Caki2 (cell line): ENCODE results near the gene PTPRN2. TPM values are rescaled to one million over a fixed set of nuclear protein-coding genes. Genes with fewer than 3 reads are reported as not detected.

Source experiments
- DNase-seq: peaks from one replicate; pipeline ENCODE4 v3.0.0-alpha.2; 2015; ENCODE audit warnings: low read depth
- in situ Hi-C: cut with HindIII; loops from 2 replicates; pipeline ENCODE4 v1.10.0; 2016; ENCODE audit warnings: low sequenced_read_pairs, low pct_unique_long_range_greater_than_20kb, mixed read lengths
- total RNA-seq: library from RNA; depleted of rRNA; stranded (reverse); fragments of >200 nt; shearing (Covaris generic); gene quantifications from 2 replicates; pipeline ENCODE4 v1.2.3, GENCODE V29; 2014; ENCODE audit warnings: low replicate concordance

PTPRN2 gene
- total RNA-seq, 1 experiment from 2014 or later = 0.88 TPM

GRCh38 chr7:157622408-157623205 lies 965.0 kb downstream of the PTPRN2 start:
- DNase-seq = no peak
- in situ Hi-C loops = no loop called here

DNA sequence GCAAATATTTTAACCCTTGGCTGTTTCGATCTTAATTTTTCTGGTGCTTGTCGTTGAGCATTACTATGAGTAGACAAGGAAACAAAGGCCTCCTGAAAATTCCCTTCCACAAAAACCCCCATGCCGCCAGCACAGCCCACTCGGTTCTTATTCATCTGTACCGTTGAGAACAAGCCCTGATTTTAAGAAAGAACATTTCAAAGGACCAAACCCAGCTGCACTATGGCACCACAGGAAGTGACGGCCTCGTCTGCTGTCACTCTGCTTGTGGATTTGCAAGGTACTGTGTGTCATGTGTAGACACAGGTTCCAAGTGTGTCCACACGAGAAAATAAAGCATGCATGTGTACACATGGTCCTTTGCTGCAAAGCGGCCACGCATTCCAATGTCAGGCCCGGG lies 965.6 kb downstream of the PTPRN2 start:
- DNase-seq = no peak
- in situ Hi-C loops = no loop called here

- in situ Hi-C loops = no loop called here
- DNase-seq = no peak
Observed at GRCh38 chr7:157621131-157621681, 966.4 kb downstream of the PTPRN2 start.

- in situ Hi-C loops = no loop called here
- no peak for DNase-seq
Observed at GRCh38 chr7:157620616-157621015, 967.0 kb downstream of the PTPRN2 start.

DNA sequence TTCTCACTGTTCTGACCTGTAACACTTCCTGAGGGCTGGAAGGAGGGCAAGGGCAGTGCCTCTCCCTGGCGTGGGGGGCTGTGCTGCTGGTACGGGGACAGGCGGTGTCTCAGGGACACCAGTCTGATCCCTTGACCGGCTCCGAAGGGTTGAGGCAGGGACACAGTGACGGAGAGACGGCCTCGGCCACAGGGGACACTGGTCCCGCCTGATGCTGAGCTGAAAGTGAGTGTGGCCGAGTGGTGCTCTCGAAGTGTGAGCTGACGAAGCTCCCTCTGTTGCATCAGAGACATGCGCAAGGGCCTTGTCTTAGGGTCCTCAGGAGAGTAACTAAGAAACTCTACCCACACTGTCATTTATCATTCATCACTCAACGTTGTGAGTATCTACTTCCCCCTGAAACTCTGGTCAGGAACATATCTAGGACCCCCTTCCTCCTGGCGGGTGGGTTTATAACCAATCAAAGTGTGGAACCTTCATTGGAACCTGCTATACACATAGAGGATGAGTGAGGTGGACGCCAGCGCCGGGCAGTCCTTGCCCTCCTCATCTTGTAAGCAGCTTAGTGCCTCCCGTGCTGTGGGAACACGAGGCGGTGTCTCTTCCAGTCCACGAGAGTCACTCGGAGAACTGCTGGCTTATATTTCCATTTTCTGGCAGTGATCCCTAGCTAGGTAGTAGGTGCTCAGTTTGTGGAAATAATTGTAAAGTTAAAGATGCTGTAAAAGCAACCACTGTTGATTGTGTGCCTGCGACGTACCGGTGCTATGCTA lies 967.7 kb downstream of the PTPRN2 start:
- DNase-seq = no peak
- in situ Hi-C loops = no loop called here

DNA sequence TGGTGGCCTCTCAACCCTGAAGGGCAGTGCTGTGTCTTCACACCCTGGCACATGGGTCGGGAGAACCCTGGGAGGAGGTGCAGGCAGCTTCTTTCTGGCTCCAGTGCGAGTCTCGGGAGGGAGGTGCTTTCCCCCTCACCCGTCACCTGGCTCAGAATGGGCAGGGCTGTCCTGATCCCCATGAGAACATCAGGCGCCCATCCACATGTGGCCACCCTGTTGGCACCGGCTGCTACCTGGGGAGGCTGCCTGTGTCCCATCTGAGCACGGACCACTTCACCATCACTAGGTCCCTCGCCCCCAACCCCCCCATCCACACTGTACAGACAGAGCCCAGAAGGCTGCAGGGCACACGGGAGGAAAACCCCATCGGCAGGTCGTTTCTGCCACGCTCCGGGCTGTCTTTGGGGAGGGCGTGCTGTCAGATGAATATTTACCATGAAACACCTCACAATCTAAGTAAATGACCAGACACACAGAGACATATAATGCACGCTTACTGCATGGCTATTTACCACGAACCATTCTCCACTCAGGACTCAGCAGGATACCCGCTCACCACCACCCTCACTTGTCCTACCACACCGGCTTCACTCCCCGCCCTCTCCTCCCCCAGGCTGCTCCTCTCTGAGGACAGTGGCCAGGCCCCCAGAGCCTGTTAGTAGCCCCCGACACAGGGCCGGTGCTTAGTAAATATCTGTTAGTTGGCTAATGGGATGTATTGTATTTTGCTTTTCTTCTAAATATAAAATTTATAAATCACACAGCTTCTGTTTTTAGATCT lies 968.6 kb downstream of the PTPRN2 start:
- DNase-seq = no peak
- in situ Hi-C loops = no loop called here

DNA sequence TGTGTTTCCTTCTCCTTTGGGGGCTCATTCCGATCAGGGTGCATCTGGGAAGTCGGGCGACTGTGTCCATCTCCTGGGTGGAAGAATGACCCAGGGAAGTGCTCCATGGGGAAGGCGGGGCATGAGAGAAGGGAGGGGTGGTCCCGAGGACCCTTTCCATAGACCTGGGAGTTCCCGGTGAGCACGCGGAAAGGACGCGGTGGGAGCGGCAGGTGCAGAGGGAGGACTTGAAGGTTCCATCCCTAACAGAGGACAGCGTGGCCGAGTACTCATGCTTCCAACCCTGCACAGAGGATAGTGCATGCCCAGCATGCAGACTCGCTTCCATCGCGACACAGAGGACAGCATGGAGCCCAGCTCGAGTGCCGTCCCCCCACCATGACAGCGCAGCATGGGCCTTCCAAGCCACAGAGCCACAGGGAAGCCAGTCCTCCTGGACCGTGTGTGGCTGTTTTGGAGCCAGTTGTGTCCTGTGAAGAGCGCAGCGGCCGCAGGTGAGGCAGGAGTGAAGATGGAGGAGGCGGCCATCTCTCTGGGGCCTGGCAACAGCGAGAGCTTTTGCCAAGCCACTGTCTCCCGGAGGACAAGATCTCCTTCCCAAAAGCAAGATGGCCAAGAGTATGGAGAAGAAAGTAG lies 969.4 kb downstream of the PTPRN2 start:
- no peak for DNase-seq
- in situ Hi-C loops = no loop called here

DNA sequence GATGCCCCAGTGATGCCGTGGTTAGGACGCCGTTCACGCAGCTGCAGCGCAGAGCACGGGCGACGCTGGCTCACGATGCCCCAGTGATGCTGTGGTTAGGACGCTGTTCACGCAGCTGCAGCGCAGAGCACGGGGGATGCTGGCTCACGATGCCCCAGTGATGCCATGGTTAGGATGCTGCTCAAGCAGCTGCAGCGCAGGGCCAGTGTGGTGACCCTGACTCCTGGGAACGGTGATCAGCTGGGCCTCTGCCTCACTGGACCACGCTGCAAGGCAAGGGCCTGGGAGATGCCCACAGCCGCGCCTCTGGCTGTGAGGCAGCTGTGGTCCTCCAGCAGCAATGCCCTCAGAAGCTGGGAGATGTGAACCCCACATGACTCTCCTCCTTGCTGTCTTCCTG lies 970.2 kb downstream of the PTPRN2 start:
- DNase-seq = no peak
- in situ Hi-C loops = no loop called here

DNA sequence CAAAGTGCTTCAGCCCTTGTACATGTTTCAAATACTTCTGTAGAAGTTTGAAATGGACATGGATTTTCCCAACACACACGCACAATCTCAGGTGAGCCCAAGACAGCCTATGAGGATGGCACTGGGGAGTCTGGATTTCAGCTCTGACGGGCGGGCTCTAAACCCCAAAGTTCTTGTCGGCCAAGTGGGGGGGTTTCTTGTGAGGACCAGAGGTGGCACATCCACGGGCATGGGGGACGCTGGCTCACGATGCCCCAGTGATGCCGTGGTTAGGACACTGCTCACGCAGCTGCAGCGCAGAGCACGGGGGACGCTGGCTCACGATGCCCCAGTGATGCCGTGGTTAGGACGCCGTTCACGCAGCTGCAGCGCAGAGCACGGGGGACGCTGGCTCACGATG lies 970.7 kb downstream of the PTPRN2 start:
- in situ Hi-C loops = no loop called here
- DNase-seq = no peak

DNA sequence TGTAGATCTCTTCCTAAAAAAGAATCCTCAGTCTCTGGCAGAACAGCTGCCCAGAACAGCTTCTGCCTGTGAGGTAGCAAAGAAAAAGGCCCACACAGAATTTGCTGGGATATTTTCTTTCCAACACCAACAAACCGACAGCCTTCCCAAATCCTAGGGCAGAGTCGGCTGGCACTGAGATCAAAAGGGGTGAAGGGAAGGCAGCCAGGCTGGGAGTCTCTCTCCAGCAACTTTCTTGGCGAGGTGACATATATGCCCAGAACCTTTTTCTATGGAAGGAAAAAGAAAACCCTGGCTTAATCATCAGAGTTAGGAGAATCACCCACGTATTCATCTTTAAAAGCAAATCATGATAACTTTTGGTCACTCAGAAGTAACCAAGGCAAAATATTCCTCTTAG lies 971.2 kb downstream of the PTPRN2 start:
- in situ Hi-C loops = no loop called here
- DNase-seq = no peak

GRCh38 chr7:157615852-157616251 lies 971.8 kb downstream of the PTPRN2 start:
- in situ Hi-C loops = no loop called here
- no peak for DNase-seq

GRCh38 chr7:157615101-157615817 lies 972.4 kb downstream of the PTPRN2 start:
- no peak for DNase-seq
- in situ Hi-C loops = no loop called here

DNA sequence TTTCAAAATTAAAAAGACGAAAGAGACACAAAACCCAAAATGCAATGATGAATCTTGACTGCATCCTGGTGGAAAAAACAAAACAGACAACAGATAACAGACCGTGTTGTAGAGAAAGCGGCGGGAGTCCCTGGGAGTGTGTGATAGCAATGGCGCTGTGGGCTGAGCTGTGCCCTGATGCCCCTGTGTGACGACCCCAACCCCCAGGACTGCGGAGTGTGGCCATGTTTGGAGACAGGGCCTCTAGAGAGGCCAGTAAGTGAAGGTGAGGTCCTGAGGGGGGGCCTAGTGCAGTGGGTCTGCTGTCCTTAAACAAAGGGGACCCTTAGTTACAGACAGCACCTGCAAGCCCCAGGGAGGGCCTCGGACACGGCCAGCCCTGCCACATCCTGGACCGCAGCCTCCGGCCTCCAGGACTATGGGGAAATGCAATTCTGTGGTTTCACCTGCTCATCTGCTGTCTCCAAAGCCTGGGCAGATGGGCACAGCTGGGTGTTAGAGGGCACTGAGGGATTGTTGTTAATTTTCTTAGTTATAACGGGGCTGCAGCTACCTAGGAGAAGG lies 973.1 kb downstream of the PTPRN2 start:
- in situ Hi-C loops = no loop called here
- DNase-seq = no peak

GRCh38 chr7:157613575-157614322 lies 973.9 kb downstream of the PTPRN2 start:
- in situ Hi-C loops = no loop called here
- no peak for DNase-seq

- in situ Hi-C loops = no loop called here
- no peak for DNase-seq
Observed at GRCh38 chr7:157612664-157613561, 974.7 kb downstream of the PTPRN2 start.
